ENCODE results near the gene C9orf153. TPM values are rescaled to one million over a fixed set of nuclear protein-coding genes. Genes with fewer than 3 reads are reported as not detected.
"Not testable (repeated sequence)": the region's sequence is repeated elsewhere in the genome, so short reads cannot be mapped to it uniquely, and the experiment has no call there.

C9orf153 gene
- total RNA-seq: 3.0 TPM
- not detected for polyA plus RNA-seq

DNA sequence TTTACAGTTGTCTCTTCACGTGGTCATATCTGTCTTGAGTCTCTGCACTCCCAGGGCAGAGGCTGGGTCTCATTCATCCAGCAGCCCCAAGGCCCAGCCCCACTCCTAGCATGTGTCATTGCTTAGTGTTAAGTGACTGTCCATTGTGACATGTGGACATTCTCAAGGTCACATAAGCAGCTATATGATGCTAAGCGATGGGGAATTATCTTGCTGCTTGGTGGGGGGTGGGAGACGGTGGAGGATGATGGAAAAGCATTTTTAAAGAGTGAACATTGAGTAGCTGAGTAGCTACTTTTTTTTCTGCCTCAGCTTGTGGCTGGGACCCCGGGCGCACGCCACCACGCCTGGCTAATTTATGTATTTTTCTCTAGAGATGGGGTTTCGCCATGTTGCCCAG is at the start of gene C9orf153:
TSS of gene C9orf153 (minus strand) at position 101 of the 400 bp plus-strand sequence. CDS start 30,054 bp downstream, outside the sequence.
- Histone ChIP-seq H3K27ac (ENCODE audit: low read depth) (no peak within 1 kb of the TSS), H3K4me1 (ENCODE audit: insufficient read depth) (no peaks in the 10 kb centered on the region), H3K36me3 (ENCODE audit: insufficient read depth) (no peaks in the 10 kb centered on the region), H3K4me3 (ENCODE audit: low read depth, low read length) (no peak within 1 kb of the TSS)
- no peak for DNase-seq (ENCODE audit: extremely low spot score)
- 88% methylated on average over 8 of the region's 8 CpGs for WGBS

DNA sequence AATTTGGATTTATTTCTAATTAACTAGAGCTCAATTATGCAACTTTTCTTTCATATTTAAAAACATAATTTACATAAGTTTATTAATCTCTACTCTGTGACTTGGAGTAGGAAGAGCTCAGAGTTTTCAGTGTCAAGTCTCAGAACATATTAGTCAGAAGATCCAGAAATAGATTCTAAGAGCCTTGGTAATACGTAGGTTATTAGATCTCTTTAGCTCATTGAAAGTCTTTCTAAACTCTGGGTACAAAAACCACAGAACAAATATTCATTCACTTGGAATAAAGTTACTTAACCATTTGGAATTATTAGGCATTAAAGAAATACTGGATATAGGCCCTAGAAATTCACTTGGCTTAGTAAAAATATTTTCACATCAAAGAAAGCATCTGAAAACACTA is 49.2 kb upstream of the C9orf153 start:
- 83% methylated on average over 1 of the region's 1 CpG for WGBS
- H3K4me1 ChIP-seq (ENCODE audit: insufficient read depth): no peaks in the 10 kb centered on the region
- no peak overlapping the region for H3K4me3 ChIP-seq (ENCODE audit: low read depth, low read length)
- no peak overlapping the region for H3K27ac ChIP-seq (ENCODE audit: low read depth)
- peaks cover 8% of the 10 kb centered on the region for H3K36me3 ChIP-seq (ENCODE audit: insufficient read depth)
- DNase-seq (ENCODE audit: extremely low spot score): no peak

- no peak for DNase-seq (ENCODE audit: extremely low spot score)
Measured at GRCh38 chr9:86304236-86304730, 44.8 kb upstream of the C9orf153 start.

GRCh38 chr9:86303316-86303975 is 44.0 kb upstream of the C9orf153 start:
- no peaks in the 10 kb centered on the region for H3K4me1 ChIP-seq (ENCODE audit: insufficient read depth)
- no peak overlapping the region for H3K4me3 ChIP-seq (ENCODE audit: low read depth, low read length)
- WGBS: 66% methylated on average over 4 of the region's 4 CpGs
- peaks cover 8% of the 10 kb centered on the region for H3K36me3 ChIP-seq (ENCODE audit: insufficient read depth)
- no peak for DNase-seq (ENCODE audit: extremely low spot score)
- peak overlapping the region; percentile 56 for H3K27ac ChIP-seq (ENCODE audit: low read depth)

More at GRCh38 chr9:86304236-86304730, 44.8 kb upstream of the C9orf153 start:
- 43% methylated on average over 3 of the region's 3 CpGs for WGBS
- Histone ChIP-seq H3K4me1 (ENCODE audit: insufficient read depth) (no peaks in the 10 kb centered on the region), H3K4me3 (ENCODE audit: low read depth, low read length) (no peak overlapping the region), H3K36me3 (ENCODE audit: insufficient read depth) (peaks cover 8% of the 10 kb centered on the region), H3K27ac (ENCODE audit: low read depth) (no peak overlapping the region)

DNA sequence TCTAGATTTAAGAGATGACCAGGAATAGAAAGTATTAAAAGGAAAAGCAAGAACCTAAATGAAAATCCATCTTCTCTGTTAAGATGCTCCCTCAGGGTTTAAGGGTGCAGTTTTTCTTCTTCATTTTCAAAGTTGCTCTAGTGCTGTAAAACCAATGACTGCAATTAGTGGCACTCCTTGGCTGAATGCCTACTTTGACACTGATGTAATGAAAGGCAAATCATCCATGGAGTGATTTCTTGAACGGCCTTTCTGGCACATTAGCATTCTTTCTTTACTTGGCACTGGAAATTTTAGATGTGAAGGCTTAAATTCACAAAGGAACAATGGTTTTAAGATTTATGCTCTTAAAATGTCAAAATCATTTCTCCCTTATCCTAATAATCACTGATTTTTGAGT is 42.2 kb upstream of the C9orf153 start:
- H3K27ac ChIP-seq (ENCODE audit: low read depth): no peak overlapping the region
- 82% methylated on average over 1 of the region's 1 CpG for WGBS
- H3K4me1 ChIP-seq (ENCODE audit: insufficient read depth): no peaks in the 10 kb centered on the region
- no peak for DNase-seq (ENCODE audit: extremely low spot score)
- H3K4me3 ChIP-seq (ENCODE audit: low read depth, low read length): no peak overlapping the region
- peaks cover 10% of the 10 kb centered on the region for H3K36me3 ChIP-seq (ENCODE audit: insufficient read depth)

DNA sequence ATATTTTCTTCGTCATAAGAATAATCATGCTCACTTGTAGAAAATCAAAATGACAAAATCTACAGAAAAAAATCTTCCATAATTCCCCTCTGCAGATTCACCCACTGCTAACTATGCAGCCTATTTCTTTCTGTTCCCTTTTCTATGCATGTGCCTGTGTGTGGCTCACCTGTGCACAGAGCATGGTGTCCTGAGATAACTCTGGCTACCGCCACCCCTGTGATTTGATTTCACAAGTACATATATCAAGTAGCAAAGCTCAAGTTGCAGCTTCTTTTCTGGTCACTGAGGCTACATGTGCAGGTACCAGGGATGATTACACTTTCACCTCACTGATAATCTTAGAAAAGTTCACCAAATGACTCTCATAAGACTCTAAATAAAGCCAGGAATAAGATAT is 41.2 kb upstream of the C9orf153 start:
- H3K4me1 ChIP-seq (ENCODE audit: insufficient read depth): no peaks in the 10 kb centered on the region
- DNase-seq (ENCODE audit: extremely low spot score): no peak
- H3K27ac ChIP-seq (ENCODE audit: low read depth): no peak overlapping the region
- H3K4me3 ChIP-seq (ENCODE audit: low read depth, low read length): no peak overlapping the region
- 96% methylated on average over 2 of the region's 2 CpGs for WGBS
- peaks cover 10% of the 10 kb centered on the region for H3K36me3 ChIP-seq (ENCODE audit: insufficient read depth)

GRCh38 chr9:86298873-86299272 is 39.4 kb upstream of the C9orf153 start:
- H3K27ac ChIP-seq (ENCODE audit: low read depth): no peak overlapping the region
- WGBS: 94% methylated on average over 11 of the region's 11 CpGs
- no peak for DNase-seq (ENCODE audit: extremely low spot score)
- H3K36me3 ChIP-seq (ENCODE audit: insufficient read depth): peaks cover 8% of the 10 kb centered on the region
- H3K4me3 ChIP-seq (ENCODE audit: low read depth, low read length): no peak overlapping the region
- no peaks in the 10 kb centered on the region for H3K4me1 ChIP-seq (ENCODE audit: insufficient read depth)

- not testable (repeated sequence) for H3K36me3 ChIP-seq (ENCODE audit: insufficient read depth); DNase-seq (ENCODE audit: extremely low spot score); H3K27ac ChIP-seq (ENCODE audit: low read depth); H3K4me1 ChIP-seq (ENCODE audit: insufficient read depth); H3K4me3 ChIP-seq (ENCODE audit: low read depth, low read length)
- 92% methylated on average over 6 of the region's 6 CpGs for WGBS
Measured at GRCh38 chr9:86290341-86290740, 30.9 kb upstream of the C9orf153 start.

GRCh38 chr9:86288499-86289198 is 29.2 kb upstream of the C9orf153 start:
- Histone ChIP-seq H3K27ac (ENCODE audit: low read depth) (no peak overlapping the region), H3K4me3 (ENCODE audit: low read depth, low read length) (no peak overlapping the region), H3K4me1 (ENCODE audit: insufficient read depth) (no peaks in the 10 kb centered on the region), H3K36me3 (ENCODE audit: insufficient read depth) (peaks cover 2% of the 10 kb centered on the region)
- DNase-seq (ENCODE audit: extremely low spot score): no peak
- 89% methylated on average over 6 of the region's 6 CpGs for WGBS

DNA sequence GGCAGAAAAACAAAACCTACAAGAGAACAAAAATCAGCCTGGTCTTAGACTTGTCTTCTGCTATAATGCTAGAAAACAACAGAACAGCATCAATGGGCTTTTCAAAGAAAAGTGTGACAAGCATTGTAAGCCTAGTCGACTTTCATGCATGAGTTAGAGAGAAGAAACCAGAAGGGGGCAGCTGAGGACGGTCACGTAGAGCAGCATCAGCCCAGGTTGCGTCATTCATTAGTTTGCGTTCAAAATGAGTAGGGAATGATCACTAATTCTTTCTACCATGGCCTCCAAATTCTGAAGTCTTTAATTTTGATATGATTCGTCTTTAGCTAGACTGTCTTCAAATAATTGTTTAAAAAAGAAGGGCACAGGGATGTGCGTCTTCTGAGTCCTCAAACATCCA is 27.6 kb upstream of the C9orf153 start:
- H3K4me1 ChIP-seq (ENCODE audit: insufficient read depth): no peaks in the 10 kb centered on the region
- DNase-seq (ENCODE audit: extremely low spot score): no peak
- H3K27ac ChIP-seq (ENCODE audit: low read depth): no peak overlapping the region
- H3K36me3 ChIP-seq (ENCODE audit: insufficient read depth): peaks cover 2% of the 10 kb centered on the region
- 53% methylated on average over 7 of the region's 7 CpGs for WGBS
- no peak overlapping the region for H3K4me3 ChIP-seq (ENCODE audit: low read depth, low read length)

GRCh38 chr9:86286278-86286677 is 26.8 kb upstream of the C9orf153 start:
- DNase-seq (ENCODE audit: extremely low spot score): no peak
- no peak overlapping the region for H3K4me3 ChIP-seq (ENCODE audit: low read depth, low read length)
- peaks cover 2% of the 10 kb centered on the region for H3K36me3 ChIP-seq (ENCODE audit: insufficient read depth)
- no peaks in the 10 kb centered on the region for H3K4me1 ChIP-seq (ENCODE audit: insufficient read depth)
- WGBS: 47% methylated on average over 3 of the region's 3 CpGs
- no peak overlapping the region for H3K27ac ChIP-seq (ENCODE audit: low read depth)

- peaks cover 2% of the 10 kb centered on the region for H3K36me3 ChIP-seq (ENCODE audit: insufficient read depth)
- DNase-seq (ENCODE audit: extremely low spot score): no peak
- WGBS: 52% methylated on average over 2 of the region's 2 CpGs
Measured at GRCh38 chr9:86285261-86285660, 25.8 kb upstream of the C9orf153 start.

DNA sequence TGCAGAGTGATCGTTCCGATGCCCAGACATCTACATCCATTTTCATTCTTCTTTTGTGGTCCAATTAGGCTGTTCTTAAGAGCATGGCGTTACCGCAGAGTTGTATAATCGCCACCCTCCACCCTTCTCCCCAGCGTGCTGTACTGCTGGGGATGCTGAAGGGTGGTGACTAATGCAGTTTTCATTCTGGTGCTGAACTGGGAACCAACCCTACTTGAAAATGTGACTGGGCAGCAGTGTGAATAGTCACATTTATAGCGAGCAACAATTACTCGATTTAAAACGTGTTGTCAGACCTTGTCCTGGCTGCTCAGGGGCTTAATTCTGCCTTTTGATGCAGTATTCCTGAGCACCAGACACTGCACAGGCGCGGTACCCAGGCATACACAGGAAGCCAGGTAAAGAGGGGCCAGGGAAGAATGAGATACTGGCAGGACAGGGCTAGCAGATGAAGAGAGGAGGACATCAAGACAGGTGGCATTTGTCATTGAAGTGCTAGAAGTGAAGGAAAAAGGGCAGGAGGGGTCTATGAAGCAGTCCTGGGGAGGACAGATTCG is 23.6 kb upstream of the C9orf153 start:
- peaks cover 2% of the 10 kb centered on the region for H3K36me3 ChIP-seq (ENCODE audit: insufficient read depth)
- DNase-seq (ENCODE audit: extremely low spot score): peak; percentile 21
- H3K4me3 ChIP-seq (ENCODE audit: low read depth, low read length): peak overlapping the region; percentile 77
- 16% methylated on average over 12 of the region's 12 CpGs for WGBS
- peak overlapping the region; percentile 95 for H3K27ac ChIP-seq (ENCODE audit: low read depth)
- H3K4me1 ChIP-seq (ENCODE audit: insufficient read depth): peaks cover 2% of the 10 kb centered on the region

More at GRCh38 chr9:86285261-86285660, 25.8 kb upstream of the C9orf153 start:
- peaks cover 2% of the 10 kb centered on the region for H3K4me1 ChIP-seq (ENCODE audit: insufficient read depth)
- no peak overlapping the region for H3K27ac ChIP-seq (ENCODE audit: low read depth)
- no peak overlapping the region for H3K4me3 ChIP-seq (ENCODE audit: low read depth, low read length)
